Lower leg skin (tissue), 3 donors: Measurements from ENCODE around the gene EIF4H.

Experiments used
- POLR2A ChIP-seq, 2 donors: fragments of 450-650 bp; IDR thresholded peaks; one replicate each; pipeline ENCODE4 v1.6.1; 2016 to 2017; ENCODE audit warnings: antibody characterized with exemption in 2 of 2, mild to moderate bottlenecking in 1 of 2, moderate library complexity in 1 of 2
- TF ChIP-seq, protein P1 (sequence below), 3 donors: fragments of 450-650 bp; IDR thresholded peaks; one replicate each; pipeline ENCODE4 v1.5.1; 2016; ENCODE audit warnings: antibody characterized with exemption in 3 of 3, mild to moderate bottlenecking in 3 of 3, moderate library complexity in 2 of 3

DNA sequence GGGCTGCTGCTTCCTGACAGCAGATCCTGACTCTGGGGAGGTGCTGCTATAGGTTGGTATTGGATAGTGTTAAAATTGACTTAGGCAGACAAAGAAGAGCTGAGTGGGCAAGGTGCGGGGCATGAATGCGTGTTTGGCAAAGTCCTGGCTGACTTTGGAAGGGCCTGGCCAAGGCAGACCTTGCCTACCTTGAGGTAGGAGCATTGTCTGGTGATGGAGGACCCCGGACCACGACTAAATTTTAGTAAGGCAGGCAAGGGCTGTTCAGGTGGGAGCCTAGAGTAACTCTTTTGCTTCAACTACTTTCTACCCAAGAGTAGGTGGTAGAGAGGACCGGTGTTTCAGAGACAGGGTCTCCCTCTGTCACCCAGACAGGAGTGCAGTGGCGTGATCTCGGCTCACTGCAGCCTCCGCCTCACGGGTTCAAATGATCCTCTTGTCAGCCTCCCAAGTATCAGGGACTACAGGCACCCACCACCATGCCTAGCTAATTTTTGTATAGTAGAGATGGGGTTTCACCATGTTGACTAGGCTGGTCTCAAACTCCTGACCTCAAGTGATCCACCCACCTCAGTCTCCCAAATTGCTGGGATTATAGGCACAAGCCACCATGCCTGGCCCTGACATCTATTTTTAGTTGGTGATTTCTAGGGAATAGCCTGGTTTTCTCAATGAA lies 23.4 kb downstream of the EIF4H start:
- TF ChIP-seq, protein P1, sequence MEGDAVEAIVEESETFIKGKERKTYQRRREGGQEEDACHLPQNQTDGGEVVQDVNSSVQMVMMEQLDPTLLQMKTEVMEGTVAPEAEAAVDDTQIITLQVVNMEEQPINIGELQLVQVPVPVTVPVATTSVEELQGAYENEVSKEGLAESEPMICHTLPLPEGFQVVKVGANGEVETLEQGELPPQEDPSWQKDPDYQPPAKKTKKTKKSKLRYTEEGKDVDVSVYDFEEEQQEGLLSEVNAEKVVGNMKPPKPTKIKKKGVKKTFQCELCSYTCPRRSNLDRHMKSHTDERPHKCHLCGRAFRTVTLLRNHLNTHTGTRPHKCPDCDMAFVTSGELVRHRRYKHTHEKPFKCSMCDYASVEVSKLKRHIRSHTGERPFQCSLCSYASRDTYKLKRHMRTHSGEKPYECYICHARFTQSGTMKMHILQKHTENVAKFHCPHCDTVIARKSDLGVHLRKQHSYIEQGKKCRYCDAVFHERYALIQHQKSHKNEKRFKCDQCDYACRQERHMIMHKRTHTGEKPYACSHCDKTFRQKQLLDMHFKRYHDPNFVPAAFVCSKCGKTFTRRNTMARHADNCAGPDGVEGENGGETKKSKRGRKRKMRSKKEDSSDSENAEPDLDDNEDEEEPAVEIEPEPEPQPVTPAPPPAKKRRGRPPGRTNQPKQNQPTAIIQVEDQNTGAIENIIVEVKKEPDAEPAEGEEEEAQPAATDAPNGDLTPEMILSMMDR (IDR thresholded peaks at IDR 0.05), result no peak
- TF ChIP-seq POLR2A (IDR thresholded peaks at IDR 0.05), result no peak
